COR-L47 (cell line): ENCODE results near the gene SLCO4A1.

Experiments used
- DNase-seq: peaks from one replicate; lab custom pipeline; 2025; lab: John Stamatoyannopoulos, UW

SLCO4A1 gene

DNA sequence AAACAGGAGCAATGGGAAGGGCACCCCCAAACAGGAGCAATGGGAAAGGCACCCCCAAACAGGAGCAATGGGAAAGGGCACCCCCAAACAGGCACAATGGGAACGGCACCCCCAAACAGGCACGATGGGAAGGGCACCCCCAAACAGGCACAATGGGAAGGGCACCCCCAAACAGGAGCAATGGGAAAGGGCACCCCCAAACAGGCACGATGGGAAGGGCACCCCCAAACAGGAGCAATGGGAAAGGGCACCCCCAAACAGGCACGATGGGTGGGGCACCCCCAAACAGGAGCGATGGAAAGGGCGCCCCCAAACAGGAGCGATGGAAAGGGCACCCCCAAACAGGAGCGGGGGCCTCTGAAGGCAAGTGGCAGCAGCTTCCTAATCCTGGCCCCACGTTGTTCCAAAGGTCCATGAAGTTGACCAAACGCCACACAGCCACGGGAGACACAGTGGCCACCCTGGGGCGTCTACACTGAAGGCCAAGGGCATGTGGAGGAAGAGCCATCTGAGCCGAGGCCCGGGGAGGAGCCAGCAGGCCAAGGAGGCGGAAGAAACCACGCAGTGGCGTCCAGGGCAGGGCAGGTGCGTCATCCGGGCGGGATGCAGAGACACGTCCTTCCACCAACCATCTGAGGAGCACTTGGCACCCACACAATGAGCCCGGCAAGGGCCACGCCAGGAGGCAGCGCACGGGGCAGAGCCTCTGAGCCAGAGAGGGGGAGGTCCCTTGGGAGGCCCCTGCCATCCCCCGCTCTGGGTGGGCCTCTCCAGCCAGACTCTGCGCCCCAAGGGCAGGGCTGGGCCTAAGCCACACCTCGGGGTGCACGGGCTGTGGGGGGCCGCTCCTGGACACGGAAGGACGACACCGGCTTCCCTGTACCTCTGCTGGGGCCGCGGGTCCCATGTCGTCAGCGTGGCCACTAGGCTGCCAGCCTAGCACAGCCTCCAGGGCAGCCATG is 44.8 kb downstream of the SLCO4A1 start:
- no peak for DNase-seq

DNA sequence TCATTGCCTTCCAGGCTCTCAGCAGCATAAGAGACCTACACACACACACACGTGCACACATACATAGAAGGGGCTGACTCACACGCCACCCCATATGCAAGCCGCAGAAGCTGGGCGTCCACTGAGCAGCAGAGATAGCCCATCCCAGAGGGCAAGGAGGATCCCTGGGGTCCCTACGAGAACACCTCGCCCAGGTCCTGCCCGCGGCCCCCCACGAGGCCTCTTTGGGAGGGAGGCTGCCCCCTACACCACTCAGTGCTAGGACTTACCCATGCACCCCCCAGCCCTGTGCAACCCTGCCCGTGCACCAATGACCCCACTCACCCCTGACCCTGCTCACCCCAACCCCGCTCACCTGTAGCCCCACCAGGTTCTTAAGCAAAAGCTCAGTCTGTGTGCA is 45.8 kb downstream of the SLCO4A1 start:
- DNase-seq, result no peak

DNA sequence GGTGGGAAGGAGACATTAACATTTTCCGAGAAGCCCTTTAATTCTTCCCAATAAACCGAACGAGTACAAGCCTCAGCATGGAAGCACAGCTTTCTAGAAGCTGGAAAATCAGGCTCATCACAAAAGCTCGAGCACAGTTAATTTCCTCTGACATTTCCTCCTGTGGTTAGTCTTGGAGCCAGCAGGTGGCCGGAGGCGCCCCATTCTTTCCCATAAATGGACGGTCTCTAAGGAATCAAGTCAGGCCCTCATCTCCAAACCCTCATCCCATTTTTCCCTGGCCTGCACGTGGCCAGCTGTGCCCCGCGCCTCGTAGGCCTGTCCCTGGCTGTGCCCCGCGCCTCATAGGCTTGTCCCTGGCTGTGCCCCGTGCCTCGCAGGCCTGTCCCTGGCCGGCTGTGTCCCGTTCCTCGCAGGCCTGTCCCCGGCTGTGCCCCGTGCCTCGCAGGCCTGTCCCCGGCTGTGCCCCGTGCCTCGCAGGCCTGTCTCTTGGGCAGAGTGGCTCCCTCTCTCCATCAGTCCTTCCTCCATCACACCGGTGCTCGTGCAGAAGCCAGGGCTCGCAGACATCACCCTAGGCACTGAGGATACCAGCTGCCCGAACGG is 46.7 kb downstream of the SLCO4A1 start:
- DNase-seq, result no peak

DNA sequence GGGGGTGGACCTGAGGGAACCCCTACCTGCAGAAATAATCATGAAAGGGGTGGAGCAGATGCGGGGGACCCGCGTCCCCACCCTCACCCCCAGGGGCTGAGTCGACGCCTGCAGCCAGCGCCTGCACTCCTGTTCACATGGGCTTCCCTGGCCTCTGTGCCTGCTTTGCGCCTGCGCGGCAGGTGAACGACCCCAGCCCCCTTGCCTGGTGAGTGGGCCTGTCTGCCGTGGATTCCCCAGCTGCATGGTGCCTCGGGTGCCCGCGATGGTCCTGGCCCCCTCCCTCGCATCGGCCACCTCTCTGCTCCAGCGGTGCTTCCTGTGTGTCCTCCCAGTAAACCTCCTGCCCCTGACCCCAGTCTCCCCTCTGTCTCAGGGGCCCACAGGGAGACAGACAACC is 47.6 kb downstream of the SLCO4A1 start:
- no peak for DNase-seq

DNA sequence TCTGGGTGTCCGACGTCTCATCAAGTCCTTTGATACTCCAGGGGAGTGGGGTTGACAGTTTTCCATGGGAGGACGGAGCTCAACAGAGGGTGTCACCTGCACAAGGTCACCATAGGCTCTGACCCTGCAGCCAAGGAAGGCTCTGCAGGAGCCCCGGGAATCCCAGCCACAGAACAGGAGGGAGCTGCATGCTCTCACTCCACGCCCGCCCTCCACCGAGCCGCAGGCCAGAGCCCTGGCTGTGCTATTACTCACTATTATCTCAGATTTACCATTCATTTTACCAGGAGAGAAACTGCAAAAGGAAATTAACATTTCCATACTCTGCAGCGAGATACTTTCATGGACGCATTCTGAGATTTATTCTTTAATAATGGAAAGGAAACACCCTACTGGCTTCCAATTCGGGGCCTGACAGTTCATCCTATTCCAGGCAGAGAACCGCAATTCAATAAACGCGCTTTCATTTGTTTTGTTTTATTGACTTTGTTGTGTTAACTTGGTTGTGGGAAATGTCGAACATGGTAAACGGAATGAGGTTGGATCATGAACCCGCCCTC is 48.0 kb downstream of the SLCO4A1 start:
- DNase-seq, result no peak

DNA sequence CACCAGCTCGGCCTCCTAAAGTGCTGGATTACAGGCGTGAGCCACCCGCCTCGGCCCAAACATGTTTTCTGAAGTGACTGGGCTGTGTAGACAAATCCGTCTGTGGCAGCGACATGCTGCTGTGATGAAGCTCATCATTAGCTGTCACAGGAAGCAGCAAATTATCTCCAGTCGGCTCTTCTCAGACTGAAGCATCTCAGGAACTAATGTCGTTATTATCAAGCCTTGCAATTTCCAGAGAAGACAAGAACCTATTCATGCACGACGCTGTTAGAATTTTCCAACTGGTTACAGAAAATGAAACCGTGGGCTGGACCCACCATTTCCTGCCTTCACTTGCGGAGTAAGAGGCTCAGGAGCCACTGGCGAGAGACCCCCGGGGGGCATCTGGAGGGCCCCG is 49.2 kb downstream of the SLCO4A1 start:
- peak; percentile 23 for DNase-seq

DNA sequence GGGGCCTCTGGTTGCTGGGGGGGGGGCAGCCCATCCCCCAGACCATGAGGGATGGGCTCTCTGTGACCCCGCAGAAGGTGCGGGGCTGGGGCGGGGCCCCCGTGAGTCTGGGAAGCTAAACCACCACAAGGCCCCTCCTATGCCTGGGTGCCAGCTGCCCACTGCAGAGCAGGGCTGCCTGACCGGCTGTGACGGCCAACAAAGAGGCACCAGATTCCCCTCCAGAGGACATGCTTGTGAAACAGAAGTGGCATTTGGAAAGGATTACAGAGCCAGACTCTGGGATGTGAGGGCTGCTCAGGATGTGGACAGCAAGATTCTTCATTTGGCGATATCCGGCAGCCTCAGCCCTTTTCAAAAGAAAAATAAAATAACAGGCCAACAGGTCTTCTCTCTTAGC is 49.9 kb downstream of the SLCO4A1 start:
- DNase-seq, result no peak

DNA sequence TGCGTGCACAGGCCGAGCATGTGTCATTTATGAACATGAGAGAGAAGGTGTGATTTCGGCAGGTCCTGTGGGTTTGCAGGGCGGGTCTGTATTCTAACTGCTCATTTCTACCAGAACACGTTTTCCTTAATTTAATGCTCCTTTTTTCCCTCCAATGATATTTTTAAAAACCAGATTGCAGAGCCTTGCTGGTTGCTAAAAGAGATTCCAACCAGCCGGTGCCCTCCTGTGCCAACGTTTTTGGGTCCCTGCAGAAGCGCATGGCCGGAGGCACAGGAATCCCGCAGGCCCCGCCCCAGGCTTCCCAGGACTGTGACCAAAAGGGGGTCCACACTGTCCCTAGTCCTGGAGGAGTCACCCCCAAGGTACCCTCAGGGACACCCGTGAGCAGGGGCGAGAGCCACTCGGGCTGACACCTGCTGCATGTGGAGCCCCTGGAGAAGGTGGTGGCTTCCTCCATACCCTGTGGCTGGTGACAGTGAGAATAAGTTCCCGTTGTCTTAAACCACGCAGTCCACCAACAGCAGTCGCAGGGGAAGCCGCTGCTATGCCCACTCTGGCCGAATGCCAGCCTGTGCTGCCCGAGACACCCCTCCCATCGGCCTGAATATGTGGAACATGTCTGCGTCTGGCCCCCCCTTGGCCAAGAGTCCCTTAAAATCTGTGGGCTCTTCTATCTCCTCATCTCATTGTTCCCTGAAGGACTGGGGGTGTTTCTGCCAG is 50.7 kb downstream of the SLCO4A1 start:
- no peak for DNase-seq

DNA sequence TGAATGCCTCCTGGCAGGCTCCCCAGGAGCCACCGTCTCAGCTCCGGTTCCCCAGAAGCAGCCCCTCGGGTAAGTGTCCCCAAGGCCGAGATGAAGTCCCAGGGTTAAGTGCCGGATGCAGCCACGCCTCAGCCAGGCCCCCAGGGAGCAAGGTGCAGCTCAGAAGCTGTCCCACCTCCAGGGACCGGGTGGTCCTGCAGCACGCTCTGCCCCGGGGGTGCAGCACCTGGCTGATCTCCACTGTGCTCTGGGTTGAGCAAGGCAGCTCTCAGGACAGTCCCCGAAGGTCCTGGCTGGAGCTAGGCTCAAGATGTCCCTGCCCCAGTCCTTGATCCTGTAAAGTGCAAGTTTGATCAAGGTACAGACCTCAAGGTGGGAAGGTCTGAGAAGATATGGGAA is 51.2 kb downstream of the SLCO4A1 start:
- DNase-seq, result no peak

DNA sequence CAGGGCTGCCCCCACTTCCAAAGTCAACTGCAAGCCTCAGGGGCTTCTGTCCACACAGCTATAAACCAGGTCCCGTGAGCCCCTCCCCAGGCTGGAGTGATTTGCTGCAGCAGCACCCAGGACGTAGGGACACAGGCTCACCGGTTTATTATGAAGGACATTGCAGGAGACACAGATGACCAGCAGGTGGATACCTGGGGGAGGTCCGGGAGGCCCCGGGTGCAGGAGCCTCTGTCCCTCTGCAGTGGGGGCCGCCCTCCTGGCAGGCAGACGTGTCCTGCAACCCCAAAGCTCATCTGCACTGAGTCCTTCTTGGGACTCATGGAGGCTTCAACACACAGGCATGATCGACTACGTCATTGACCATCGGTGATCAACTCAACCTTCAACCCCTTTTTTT is 51.8 kb downstream of the SLCO4A1 start:
- DNase-seq, result no peak

DNA sequence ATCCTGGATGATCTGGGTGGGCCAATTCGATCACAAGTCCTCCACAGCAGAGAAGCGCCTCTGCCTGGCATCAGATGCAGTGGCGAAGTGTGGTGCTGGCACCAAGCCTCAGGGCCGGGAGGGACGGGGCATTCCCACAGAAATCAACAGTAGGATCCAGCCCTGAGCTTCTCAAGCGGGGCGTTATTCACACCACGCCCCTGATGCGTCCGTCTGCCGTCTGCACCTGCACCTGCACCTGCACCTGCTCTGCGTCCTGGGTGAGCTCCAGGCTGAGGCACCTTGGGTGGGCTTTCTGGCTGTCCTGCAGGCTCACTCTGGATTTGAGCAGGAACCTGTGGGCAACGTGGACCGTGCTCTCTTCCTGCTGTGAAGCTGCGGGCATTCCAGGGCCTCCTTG is 52.6 kb downstream of the SLCO4A1 start:
- peak; percentile 70 for DNase-seq

DNA sequence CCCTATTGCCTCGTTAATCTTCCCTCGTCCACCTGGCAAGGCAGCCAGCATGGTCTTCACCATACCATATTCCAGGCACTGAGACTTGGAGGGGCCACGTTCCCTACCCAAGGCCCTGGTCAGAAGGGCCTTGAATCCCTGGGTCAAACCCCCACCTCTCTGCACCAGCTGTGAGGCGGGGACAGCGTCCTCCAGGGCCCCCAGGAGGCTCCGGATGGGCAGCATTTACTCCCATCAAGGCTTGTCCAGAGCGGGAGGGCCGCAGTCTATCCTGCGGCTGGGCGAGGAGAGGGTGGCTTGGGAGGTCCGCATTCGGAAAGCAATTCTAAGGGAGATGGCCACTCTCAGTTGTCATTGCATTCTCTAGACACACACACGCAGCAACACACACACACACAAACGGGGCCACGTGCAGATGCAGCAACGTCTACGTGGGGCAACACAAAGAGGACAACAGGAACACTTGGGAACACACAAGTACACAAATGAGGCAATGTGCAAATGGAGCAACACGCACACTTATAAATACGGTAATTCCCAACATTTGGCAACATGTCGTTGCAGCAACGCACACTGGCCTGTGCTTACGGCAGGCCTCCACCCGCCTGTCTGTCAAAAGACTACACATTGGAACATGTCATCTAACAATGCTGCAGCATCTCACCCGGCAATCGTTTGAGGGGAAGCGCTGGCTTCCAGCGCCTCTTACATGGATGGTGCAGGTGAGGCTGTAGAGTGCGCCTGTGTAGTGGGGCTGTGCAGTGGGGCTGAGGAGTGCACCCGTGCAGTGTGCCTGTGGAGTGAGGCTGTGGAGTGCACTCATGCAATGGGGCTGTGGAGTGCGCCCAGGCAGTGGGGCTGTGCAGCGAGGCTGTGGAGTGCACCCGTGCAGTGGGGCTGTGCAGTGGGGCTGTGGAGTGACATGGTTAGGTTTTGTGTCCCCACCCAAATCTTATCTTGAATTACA is 53.4 kb downstream of the SLCO4A1 start:
- no peak for DNase-seq

DNA sequence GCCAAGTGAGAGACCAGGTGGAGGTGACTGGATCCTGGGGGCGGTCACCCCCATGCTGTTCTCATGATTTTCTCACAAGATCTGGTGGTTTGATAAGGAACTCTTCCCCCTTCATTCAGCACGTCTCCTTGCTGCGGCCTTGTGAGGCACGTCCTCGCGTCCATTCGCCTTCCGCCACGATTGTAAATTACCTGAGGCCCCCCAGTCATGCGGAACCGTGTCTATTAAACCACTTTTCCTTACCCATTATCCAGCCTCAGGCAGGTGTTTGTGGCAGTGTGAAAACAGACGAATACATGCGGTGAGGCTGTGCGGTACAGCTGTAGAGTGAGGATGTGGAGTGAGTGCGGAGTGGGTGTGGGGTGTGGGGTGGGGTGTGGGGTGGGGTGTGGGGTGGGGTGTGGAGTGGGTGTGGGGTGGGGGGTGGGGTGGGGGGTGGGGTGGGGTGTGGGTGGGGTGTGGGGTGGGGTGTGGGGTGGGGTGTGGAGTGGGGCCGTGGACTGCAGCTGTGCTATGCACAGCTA is 54.2 kb downstream of the SLCO4A1 start:
- DNase-seq, result no peak

DNA sequence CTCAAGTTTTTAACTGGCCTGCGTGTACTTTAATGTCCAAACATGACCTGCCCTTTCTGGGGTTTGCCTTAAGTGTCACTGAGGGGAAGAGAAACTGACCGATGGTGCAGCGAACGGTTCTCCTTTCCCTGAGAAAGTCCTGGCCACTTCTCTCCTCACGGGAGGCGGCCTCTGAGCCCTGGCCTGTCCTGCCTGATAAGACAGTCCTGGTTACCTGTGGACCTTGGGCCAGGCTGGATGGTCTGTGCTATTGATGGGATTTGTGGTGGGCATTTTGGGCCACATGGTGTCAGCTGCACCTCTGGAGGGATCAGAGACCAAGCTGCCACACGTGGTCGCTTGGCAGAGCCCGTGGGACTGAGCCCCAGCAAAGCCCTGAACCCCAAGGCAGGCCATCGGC is 54.7 kb downstream of the SLCO4A1 start:
- no peak for DNase-seq

DNA sequence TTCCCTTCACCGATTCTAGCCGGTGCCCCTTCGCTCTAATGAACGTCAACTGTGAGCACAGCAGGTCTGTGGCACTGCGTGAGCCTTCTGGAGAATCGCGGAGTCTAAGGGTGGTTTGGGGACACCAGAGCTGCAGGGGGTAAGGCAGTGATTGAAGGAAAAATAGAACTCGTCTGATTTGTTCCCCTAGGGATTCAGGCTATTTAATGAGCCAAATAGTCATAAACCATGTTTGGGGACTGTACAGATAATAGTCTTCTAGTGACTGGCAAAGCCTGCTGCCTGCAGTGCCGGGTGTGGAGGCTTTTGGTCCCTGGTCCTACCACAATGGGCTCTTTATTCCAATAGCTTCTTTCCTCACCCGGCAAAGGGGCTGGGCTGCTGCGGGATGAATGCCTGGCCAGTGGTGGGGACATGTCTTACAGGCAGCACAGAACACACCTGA is 55.2 kb downstream of the SLCO4A1 start:
- DNase-seq, result peak; percentile 19

DNA sequence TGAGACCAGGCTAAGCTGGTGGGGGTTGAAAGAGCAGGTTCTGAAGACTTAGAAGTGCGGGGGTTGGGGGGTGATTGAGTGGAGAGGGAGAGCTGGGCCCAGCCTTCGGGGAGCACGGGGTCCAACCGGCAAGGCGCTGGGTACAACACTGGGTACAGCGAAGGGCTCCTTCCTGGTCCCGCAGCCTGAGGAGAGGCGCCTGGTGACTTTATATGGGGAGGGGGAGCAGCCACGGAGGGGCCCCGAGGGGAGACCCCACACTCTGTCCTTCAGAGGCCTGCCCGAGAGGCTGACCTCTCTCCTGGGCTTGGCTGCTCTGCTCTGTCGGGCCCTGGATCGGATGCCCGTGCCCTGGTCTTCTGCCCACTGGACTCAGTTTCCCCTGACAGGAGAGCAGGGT is 55.9 kb downstream of the SLCO4A1 start:
- DNase-seq, result no peak

DNA sequence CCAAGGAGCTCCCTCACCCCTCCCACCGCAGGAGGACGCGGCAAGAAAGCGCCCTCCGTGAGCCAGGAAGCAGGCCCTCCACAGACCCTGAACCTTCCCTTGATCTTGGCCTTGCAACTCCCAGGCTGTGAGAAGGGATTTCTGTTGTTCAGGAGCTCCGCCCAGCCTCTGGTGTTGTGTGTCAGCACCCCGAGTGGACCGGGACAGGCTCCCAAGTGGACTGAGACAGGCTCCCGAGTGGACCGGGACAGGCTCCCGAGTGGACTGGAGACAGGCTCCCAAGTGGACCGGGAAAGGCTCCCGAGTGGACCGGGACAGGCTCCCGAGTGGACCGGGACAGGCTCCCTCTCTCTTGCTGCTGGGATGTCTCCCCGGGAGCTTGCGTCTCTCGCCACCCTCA is 57.0 kb downstream of the SLCO4A1 start:
- no peak for DNase-seq

DNA sequence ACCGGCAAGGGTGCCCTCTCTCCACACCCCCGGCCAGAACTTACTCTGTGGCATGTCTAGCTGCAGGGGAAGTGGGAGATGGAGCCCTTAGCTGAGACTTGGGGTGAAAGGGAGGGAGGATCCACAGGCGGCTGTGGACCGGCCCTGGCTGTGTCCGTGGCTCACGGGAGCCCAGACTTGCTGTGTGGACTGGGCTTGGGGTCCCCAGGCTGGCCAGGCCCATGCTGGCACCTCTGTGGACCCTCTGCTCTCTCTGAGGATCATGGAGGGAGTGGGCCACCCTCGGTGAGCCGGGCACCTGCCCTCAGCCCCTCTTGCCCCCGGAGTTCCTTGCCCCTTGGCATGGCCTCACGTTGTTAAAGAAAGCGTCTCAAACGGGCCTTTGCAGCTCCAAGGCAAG is 57.4 kb downstream of the SLCO4A1 start:
- DNase-seq, result no peak

DNA sequence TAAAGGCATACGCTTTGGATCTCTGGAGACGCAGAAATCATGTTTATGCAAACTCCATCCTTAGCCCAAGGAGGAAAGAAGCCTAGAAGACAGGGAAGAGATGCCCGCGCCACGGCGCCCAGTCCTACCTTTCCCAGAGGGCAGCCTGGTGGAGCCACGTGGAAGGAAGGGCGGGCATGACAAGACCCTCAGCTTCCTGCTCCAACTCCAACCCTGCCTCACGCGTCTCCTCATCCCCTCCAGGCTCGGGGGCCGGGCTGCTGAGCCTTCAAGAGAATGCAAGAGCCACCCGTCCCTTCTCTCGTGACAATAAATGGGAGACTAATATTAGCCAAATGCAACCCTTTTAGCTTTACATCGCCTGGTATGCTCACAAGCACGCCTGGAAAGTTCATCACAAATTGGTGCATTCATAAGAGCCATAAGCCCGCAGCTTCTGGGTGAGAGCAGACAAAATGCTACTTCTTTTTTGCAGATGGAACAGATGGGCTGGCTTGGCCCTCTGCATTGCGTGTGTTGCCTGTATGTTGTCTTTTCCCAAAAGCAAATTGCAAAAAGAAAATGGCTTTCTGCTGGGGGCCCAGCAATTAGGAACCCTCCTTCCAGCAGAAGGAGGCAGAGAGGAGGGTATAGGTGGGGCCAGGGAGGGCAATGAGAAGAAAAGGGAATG is 58.1 kb downstream of the SLCO4A1 start:
- no peak for DNase-seq
